ENCODE results near the gene LPIN3.
"Not testable (repeated sequence)": the region's sequence is repeated elsewhere in the genome, so short reads cannot be mapped to it uniquely, and the experiment has no call there.

The LPIN3 gene

GRCh38 chr20:41340327-41341055 lies at the start of gene LPIN3:
Gene LPIN3, plus strand, starts transcription at chr20:41340821. Its CDS starts 4,983 bp downstream, at chr20:41345804.
- peak; percentile 81 for FAIRE-seq

DNA sequence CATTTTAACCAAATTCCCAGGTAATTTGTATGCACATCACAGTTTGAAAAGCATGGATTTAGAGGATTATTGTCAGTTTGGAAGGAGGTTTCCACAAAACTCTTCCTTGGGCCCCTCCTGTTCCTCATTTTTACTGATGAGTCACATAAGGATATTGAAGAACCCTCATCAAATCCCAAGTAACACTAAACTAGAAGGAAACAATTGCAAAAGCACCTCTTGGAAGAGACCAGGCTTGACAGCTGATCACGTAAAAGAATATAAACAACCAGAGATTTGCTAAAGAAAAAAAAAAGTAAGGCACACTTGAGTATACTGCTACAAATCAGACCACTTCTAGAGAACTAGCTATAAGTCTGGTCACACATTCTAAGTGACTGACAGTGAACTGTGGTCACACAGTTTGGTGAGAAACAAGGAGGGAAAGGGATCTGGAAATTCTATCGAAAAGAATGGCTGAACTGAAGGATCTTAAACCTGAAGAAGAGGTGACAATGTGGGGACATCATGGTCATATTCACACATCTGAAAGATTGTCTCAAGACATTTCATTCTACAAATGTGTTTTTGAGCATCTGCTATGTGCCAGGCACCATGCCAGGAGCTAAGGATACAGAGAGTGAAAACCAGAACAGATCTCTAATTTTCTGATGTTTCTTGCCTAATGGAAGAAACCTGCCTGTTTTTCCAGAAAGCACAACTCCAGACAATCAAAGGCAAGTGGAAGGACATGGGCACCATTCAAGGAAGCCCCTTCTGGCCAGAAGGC lies 47.2 kb upstream of the LPIN3 start:
- FAIRE-seq = no peak

DNA sequence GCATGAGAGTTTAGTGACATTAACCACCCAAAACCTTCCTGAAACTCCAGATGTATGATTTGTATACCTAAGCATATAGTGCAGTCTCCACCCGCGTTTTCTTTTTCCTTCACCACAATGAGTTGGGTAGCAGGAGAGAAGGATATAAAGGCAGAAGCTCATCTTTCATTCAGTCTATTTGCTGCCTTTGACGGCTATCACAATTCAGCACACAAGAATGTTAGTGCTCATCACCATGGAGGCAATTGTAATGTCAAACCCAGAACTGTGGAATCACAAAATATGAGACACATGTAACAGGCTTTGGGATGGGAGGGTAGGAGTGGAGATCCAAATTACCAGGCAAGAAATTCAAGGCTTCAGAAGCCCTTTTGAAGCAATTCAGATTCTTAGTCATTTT lies 40.7 kb upstream of the LPIN3 start:
- no peak for FAIRE-seq

- no peak for FAIRE-seq
Measured at GRCh38 chr20:41300383-41300782, 40.2 kb upstream of the LPIN3 start.

- FAIRE-seq = no peak
Measured at GRCh38 chr20:41300886-41301285, 39.7 kb upstream of the LPIN3 start.

- no peak for FAIRE-seq
Measured at GRCh38 chr20:41304002-41304401, 36.6 kb upstream of the LPIN3 start.

DNA sequence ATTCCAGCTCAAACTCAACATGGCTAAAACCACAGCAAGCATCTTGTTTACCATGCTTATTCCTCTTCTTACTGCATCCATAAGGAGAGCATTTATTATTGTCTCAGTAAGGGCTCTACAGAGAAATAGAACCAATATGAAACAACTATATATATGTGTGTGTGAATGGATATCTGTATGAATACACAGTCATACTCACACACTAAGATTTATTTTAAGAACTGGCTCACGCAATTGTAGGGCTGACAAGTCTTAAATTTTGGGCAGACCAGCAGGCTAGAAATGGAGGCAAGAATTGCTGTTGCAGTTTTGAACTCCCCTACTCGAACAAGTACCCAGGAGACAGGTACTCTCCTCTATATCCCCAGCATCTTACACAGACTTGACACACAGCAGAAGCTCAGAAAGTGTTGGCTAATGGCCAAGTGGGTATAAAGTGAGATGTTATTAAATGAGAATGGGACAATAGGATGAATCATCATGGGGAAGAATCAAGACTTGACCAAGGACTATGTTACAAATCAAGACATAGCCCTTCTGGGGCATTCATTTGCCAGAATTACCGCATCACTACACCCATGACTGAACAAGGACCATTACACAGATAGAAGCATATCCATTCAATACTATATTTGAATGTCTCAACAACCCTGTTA lies 36.1 kb upstream of the LPIN3 start:
- FAIRE-seq = no peak

DNA sequence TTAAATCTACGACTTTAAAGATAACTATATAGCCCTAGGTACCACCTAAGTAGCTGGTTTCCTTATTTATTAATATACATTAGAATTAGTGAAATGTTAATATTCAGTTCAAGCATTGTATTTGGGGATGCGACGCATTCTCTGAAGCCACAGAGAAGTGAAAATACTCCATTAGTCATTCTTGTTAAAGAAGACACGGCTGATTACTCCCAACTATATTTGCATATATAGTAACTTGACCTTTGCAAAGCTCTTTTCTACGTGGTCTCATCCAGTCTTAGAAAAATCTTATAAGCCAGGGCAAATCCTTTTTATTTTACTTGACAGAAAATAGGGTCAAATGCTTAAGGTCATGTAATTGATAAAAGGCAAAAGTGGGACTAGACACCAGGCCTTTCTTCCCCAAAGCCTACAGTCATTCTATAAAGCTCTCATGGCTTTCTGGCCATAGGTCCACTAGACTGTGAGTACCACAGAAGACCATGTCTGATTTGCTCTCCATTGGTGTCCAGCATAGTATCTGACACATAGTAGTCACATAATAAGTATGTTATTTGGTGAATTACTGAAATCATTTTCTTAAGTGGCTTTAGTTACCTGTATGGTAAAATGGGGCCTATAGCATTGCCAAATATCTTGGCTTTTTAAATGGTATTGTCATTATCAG lies 34.4 kb upstream of the LPIN3 start:
- no peak for FAIRE-seq

GRCh38 chr20:41307021-41307420 lies 33.6 kb upstream of the LPIN3 start:
- FAIRE-seq = no peak

DNA sequence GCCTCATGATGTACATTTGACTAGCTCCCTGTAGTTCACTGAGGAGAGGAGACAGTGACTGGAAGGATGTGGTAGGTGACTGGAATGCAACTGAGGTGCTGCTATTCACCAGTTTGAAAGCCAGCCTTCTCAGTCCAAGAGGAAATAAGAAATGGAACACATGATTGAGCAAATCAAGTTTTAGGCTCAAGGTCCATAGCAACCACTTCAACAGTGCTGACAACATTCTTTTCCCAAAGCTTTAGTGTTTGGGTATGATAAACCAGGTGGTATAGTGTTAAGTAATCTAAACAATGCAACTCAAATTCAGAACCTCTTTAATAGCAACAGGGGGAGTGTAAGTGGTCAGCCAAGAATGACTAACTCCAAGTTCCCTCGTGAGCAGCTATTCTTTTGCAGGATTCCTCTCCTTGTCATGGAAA lies 32.3 kb upstream of the LPIN3 start:
- no peak for FAIRE-seq

GRCh38 chr20:41308726-41309413 lies 31.8 kb upstream of the LPIN3 start:
- FAIRE-seq = no peak

- no peak for FAIRE-seq
Measured at GRCh38 chr20:41309817-41310216, 30.8 kb upstream of the LPIN3 start.

GRCh38 chr20:41312009-41312408 lies 28.6 kb upstream of the LPIN3 start:
- not testable (repeated sequence) for FAIRE-seq

DNA sequence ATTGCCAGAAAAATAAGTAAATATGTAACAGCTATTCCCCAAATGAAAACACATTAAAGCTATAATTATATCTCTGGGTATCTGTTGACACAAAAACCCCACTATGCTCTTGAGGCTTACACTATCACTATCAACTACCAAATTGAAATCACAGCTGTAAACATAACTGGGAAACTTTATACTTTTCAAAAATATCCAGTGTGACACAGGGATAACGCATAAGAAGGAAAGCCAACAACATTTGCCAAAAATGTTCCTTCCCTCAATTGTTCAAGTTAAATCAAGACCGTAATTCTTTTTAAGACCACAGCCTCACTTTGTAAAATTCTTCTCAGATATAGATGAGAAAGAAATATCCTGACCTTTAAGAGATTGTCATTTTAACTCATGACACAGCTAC lies 26.2 kb upstream of the LPIN3 start:
- FAIRE-seq = no peak

DNA sequence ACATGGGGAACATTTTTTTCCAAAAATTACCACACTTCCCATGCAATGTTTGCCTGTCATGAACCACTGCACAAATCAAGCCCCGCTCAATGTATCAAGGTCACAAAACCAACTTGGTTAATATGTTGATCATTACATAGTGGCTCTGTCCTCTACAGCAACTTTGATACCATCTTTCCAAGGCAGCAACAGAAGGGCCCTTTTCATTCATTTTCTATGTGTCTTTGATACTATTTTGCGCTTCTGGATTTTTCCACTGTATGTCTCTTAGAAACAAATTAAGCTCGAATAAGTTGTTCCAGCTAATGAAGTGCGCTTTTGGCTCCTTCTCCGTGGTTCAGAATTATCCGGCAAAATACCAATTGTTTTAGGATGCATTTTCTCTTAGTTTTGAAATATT lies 24.6 kb upstream of the LPIN3 start:
- no peak for FAIRE-seq

DNA sequence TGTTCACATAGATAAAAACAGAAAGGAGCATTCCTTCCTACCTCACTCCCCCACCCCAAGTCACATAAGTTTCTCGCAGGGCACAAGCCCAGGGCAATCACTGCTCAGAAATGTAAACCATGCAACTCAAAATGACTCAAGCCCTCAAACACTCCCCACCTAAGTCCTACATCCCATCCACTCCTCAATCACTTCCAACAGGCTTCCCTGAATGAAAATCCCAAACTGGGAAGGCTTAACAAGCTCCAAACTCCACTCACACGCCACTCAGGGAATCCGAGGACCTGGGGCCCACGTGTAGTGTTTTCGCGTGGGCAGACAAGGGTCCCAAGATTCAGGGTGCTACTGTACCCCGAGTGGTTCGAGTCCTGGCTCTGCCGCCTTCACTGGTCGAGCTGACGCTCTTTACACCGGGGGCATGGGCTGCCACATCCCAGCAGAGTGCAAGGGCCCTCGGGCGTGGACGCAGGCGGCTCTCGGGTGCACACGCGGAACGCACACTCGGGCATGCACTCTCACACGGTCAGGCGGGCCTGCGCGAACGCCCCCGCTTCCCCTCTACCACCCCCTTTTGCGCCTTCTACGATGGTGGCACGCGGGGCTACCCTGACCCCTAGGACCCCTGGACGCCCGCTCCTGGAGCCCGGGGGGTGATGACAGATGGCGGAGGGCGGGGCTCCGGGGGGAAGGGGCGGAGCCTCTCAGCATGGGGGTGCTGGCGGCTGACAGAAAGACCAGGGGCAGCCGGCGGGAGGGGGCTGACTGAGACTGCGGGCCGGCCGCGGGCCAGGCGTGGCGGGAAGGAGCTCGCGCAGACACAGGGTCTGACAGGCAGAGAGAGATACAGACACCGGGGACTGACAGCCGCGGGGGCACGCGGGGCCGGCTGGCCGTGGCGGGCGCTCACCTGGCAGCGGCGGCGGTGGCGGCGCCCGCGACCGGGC lies 23.7 kb upstream of the LPIN3 start:
- FAIRE-seq = no peak

DNA sequence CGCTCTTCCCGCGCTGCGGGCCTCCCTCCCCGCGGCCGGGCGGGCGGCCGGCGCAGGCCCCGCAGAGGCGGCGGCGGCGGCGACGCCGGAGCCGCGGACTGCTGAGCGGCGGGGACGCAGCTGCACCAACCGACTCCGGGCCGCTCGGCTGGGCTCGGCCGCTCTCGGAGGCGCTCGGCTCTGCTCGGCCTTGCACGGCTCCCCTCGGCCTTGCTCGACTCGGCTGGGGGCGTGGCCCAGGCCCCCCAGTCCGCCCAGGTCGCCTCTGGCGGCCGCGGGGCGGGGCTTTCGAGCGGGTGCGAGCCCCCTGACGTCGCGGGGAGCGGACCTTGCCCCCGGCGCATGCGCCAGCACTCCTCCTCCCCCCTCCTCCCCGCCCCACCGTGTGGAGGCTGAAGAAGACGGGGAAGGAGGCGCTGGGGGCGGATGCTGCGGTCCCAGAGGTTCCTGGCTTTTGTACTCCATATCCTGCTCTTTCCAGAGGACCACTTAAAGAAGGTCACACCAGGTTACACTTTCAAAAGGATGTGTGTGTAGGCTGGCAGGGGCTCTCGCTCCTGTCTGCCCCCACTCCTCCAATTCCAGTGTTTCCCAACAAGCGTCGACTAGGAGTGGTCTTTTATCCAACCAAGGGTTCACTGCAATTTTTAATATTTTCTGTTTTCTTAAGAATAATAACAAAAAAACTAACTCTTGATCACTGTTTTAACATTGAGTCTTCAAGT lies 22.9 kb upstream of the LPIN3 start, which contains the start of gene ZHX3:
ZHX3 (minus strand) TSS at position 186 of the 725 bp plus-strand sequence. CDS start 112,815 bp downstream, outside the sequence.
- no peak for FAIRE-seq

- no peak for FAIRE-seq
Measured at GRCh38 chr20:41318271-41318649, 22.4 kb upstream of the LPIN3 start.

DNA sequence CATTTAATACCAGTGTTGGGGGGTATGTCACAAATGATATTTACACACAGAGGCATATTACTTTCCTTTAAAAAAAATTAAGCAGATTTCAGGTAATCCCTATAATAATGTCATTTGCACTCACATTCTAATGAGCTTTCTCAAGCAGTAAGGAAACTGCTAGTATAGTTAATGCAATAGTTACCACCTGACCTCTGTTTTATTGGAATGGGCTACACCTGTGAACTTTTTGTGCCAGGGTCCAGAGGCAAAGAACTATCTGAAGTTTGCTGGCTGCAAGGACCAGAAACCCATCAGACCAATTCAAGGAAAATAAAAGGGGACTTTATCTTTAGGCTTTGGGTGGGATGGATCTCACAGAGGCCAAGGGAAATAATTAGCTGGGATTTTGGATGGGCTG lies 20.2 kb upstream of the LPIN3 start:
- no peak for FAIRE-seq

GRCh38 chr20:41320976-41321375 lies 19.6 kb upstream of the LPIN3 start:
- FAIRE-seq = no peak

DNA sequence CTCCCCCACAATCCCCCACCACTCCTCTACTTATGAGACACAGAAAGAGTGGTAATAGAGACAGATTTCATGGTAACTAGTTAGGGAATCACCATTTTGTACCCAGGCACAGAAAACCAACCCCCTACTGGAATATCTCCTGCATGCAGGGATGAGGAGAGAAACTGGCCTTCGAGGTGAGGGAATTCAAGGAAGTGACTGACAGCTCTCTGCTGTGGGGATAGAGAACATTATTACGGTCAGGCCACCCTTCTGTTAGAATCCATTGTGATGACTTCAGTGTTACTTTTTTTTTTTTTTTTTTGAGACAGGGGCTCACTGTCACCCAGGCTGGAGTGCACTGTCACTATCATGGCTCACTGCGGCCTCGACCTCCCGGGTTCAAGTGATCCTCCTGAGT lies 13.4 kb upstream of the LPIN3 start:
- FAIRE-seq = no peak
